ENCODE data around the gene ADA. TPM values are rescaled to one million over a fixed set of nuclear protein-coding genes. Genes with fewer than 3 reads are reported as not detected.

Gene ADA
- total and polyA plus RNA-seq, 9 of the 15 experiments (the other 6 are each of a cell fraction or from before 2014, with no cell fraction given): 2.4 to 26.1 (median 5.3) TPM

DNA sequence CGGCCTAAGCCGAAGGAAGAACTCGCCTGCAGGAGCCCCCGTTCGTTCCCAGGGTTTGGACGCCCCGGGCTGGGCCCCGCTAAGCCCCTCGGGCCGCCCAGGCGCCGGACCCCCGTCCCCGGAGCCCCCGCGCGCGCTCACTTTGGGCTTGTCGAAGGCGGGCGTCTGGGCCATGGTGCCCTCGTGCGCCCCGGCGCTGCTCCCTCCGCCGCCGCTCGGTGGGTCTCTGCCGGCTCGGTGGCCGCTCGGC lies 140 bp downstream of the ADA start:
- Histone ChIP-seq H3K4me2 (ENCODE audit: insufficient read depth, low read length) (peak overlapping the region; percentile 73), H3K27me3 (ENCODE audit: control insufficient read depth in 2 of 2, insufficient read depth in 2 of 2, low read length in 2 of 2) (peaks cover 6 to 15% of the 10 kb centered on the region in 2 experiments; a peak in 2 of 5 replicates), H2AFZ (ENCODE audit: low read depth, low read length) (peak overlapping the region; percentile 87), H3K36me3 (ENCODE audit: control insufficient read depth, insufficient read depth, low read length) (no peaks in the 10 kb centered on the region), H4K20me1 (replicated peaks; ENCODE audit: control insufficient read depth, insufficient read depth, low read length) (no peaks in the 10 kb centered on the region), H3K4me1 (replicated peaks in 1 of 2; ENCODE audit: control insufficient read depth in 2 of 2, insufficient read depth in 2 of 2, low read length in 2 of 2) (peaks cover 8 to 17% of the 10 kb centered on the region in 2 experiments; a peak in 4 of 5 replicates), H3K4me3 (peak overlapping the region; percentile 63), H3K9me1 (ENCODE audit: control insufficient read depth, insufficient read depth, low read length) (no peaks in the 10 kb centered on the region), H3K9me3 (replicated peaks; ENCODE audit: control insufficient read depth, insufficient read depth, low read depth, low read length) (peaks cover 4% of the 10 kb centered on the region; the same call in 1 of the 2 replicates), H3K9ac (ENCODE audit: insufficient read depth in 1 of 2, low read depth in 2 of 2, low read length in 2 of 2) (peak overlapping the region; percentile 64 to 87), H3K27ac (ENCODE audit: extremely low read depth, low read depth, low read length) (no peak overlapping the region), H3K79me2 (ENCODE audit: control insufficient read depth, insufficient read depth, low read length) (no peaks in the 10 kb centered on the region; the same call in 2 of the 3 replicates)
- no peak for TF ChIP-seq ZNF174 (CRISPR knock-in tag; IDR thresholded peaks at IDR 0.05)
- TF ChIP-seq ZNF589 (CRISPR knock-in tag; IDR thresholded peaks at IDR 0.05; ENCODE audit: low read depth): no peak
- peak; percentile 80; the same call in 1 of the 2 replicates for TF ChIP-seq ZBTB7A (IDR thresholded peaks at IDR 0.05; ENCODE audit: borderline replicate concordance, control insufficient read depth, low read depth, low read length)
- TF ChIP-seq PHF8 (IDR thresholded peaks at IDR 0.05; ENCODE audit: borderline replicate concordance, low read length): peak; percentile 61; the same call in 1 of the 2 replicates
- peak; percentile 61; the same call in 1 of the 2 replicates for TF ChIP-seq POLR2G (IDR thresholded peaks at IDR 0.05; ENCODE audit: low read depth, low read length)
- TF ChIP-seq, protein P1, sequence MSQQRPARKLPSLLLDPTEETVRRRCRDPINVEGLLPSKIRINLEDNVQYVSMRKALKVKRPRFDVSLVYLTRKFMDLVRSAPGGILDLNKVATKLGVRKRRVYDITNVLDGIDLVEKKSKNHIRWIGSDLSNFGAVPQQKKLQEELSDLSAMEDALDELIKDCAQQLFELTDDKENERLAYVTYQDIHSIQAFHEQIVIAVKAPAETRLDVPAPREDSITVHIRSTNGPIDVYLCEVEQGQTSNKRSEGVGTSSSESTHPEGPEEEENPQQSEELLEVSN (IDR thresholded peaks at IDR 0.05; ENCODE audit: borderline replicate concordance in 1 of 2, extremely low read depth in 1 of 2, insufficient read depth in 1 of 2, insufficient read length in 1 of 2, low read depth in 1 of 2, low read length in 1 of 2, poor library complexity in 1 of 2, severe bottlenecking in 1 of 2): peak in 1 of 2 experiments; percentile 72
- TF ChIP-seq RBFOX2 (IDR thresholded peaks at IDR 0.05; ENCODE audit: low read depth, low read length): peak; percentile 51; the same call in 1 of the 2 replicates
- no peak for TF ChIP-seq ZNF561 (CRISPR knock-in tag; conservative IDR thresholded peaks at IDR 0.05)
- TF ChIP-seq CBX1 (IDR thresholded peaks at IDR 0.05; ENCODE audit: low read depth): 0 out of 2 replicates have a peak, but pooled peaks have one; percentile 34
- peak; percentile 39 for TF ChIP-seq CCNT2 (IDR thresholded peaks at IDR 0.05; ENCODE audit: borderline replicate concordance, extremely low read depth, insufficient read length, low read depth, low read length)
- peak; percentile 57 for TF ChIP-seq ZFX (CRISPR knock-in tag; IDR thresholded peaks at IDR 0.05)
- peak; percentile 5; the same call in 1 of the 2 replicates for TF ChIP-seq ESRRA (IDR thresholded peaks at IDR 0.05; ENCODE audit: borderline replicate concordance, low read depth)
- TF ChIP-seq L3MBTL2 (IDR thresholded peaks at IDR 0.05): peak; percentile 47; the same call in 1 of the 2 replicates
- no peak for FAIRE-seq
- intact Hi-C loops (cut with micrococcal nuclease): no loop called here
- CTCF ChIA-PET (ENCODE audit: low intra/inter-chr PET ratio): no interaction called here
- DNase-seq (ENCODE audit: extremely low read depth in 1 of 4, low spot score in 3 of 4): no peak
- in situ Hi-C loops (cut with MboI): no loop called here
- 2% methylated on average over 16 of the region's 33 CpGs for WGBS (ENCODE audit: insufficient coverage, low coverage, missing lambda C conversion rate)
- ATAC-seq: no peak
- no TSS peak for BruUV-seq (replicated peaks)
- POLR2A ChIA-PET: interaction anchor here (1.4 kb wide), 1 partner anchor 14 kb away, joined by 3 read pairs; no protein-coding TSS in a partner anchor
